GM18505 (cell line): ENCODE measurements around the gene MAGI1.

Experiments used
- ATAC-seq: cut with Tn5 transposase; IDR thresholded peaks from one replicate; pipeline ENCODE4 v1.9.1; 2021; ENCODE audit not compliant: unreplicated experiment
- POLR2A ChIP-seq: IDR thresholded peaks from 4 replicates; pipeline ENCODE4 v1.6.1; 2011; ENCODE audit warnings: borderline replicate concordance; ENCODE audit not compliant: insufficient read depth, insufficient read length; ENCODE audit errors: extremely low read depth

Gene MAGI1

GRCh38 chr3:65751123-65751700 lies 287.5 kb downstream of the MAGI1 start:
- TF ChIP-seq POLR2A: no peak
- peak; percentile 64 for ATAC-seq

- no peak for ATAC-seq
- TF ChIP-seq POLR2A: no peak
Observed at GRCh38 chr3:65749066-65749465, 289.7 kb downstream of the MAGI1 start.

- no peak for ATAC-seq
- no peak for TF ChIP-seq POLR2A
Observed at GRCh38 chr3:65748326-65748725, 290.4 kb downstream of the MAGI1 start.

- ATAC-seq: no peak
Observed at GRCh38 chr3:65746848-65747247, 291.9 kb downstream of the MAGI1 start.

GRCh38 chr3:65745306-65745705 lies 293.4 kb downstream of the MAGI1 start:
- no peak for TF ChIP-seq POLR2A
- ATAC-seq: no peak

More at GRCh38 chr3:65746848-65747247, 291.9 kb downstream of the MAGI1 start:
- no peak for TF ChIP-seq POLR2A

- ATAC-seq: no peak
Observed at GRCh38 chr3:65742914-65743313, 295.8 kb downstream of the MAGI1 start.

GRCh38 chr3:65741540-65741939 lies 297.2 kb downstream of the MAGI1 start:
- no peak for TF ChIP-seq POLR2A
- no peak for ATAC-seq

More at GRCh38 chr3:65742914-65743313, 295.8 kb downstream of the MAGI1 start:
- no peak for TF ChIP-seq POLR2A

GRCh38 chr3:65739901-65740541 lies 298.7 kb downstream of the MAGI1 start:
- no peak for ATAC-seq
- TF ChIP-seq POLR2A: no peak

GRCh38 chr3:65734792-65735191 lies 303.9 kb downstream of the MAGI1 start:
- TF ChIP-seq POLR2A: no peak
- no peak for ATAC-seq

- no peak for ATAC-seq
- no peak for TF ChIP-seq POLR2A
Observed at GRCh38 chr3:65734382-65734781, 304.3 kb downstream of the MAGI1 start.

GRCh38 chr3:65733459-65733858 lies 305.3 kb downstream of the MAGI1 start:
- no peak for ATAC-seq
- TF ChIP-seq POLR2A: no peak

GRCh38 chr3:65732051-65732935 lies 306.4 kb downstream of the MAGI1 start:
- no peak for TF ChIP-seq POLR2A
- peak; percentile 95 for ATAC-seq

GRCh38 chr3:65730449-65730848 lies 308.3 kb downstream of the MAGI1 start:
- no peak for TF ChIP-seq POLR2A
- ATAC-seq: no peak
